GM12878 (cell line): ENCODE measurements around the gene PITX1. TPM values are rescaled to one million over a fixed set of nuclear protein-coding genes. Genes with fewer than 3 reads are reported as not detected.

Source experiments
- ATAC-seq: fragments of 200-7000 bp; cut with Tn5 transposase; 3 replicates; pipeline ENCODE4 v1.9.1; 2020; ENCODE audit warnings: mild to moderate bottlenecking, moderate library complexity
- BruUV-seq: library from RNA; stranded (reverse); fragments of 400-500 nt; replicated peaks from 2 replicates; lab custom pipeline; 2021; lab: Mats Ljungman, UMichigan
- CTCF ChIA-PET: fragments of 300-600 bp; sonication (Branson Sonifier 250); formaldehyde crosslinking; extraction: SDS; loops from one replicate; lab custom pipeline; 2021; ENCODE audit warnings: inconsistent platforms; lab: Yijun Ruan, JAX
- POLR2A ChIA-PET: fragments of 350-600 bp; formaldehyde crosslinking; extraction: SDS; loops from one replicate; lab custom pipeline; 2021; ENCODE audit warnings: inconsistent platforms; lab: Charles Lee
- RAD21 ChIA-PET: fragments of 300-600 bp; sonication (Branson Sonifier 250); formaldehyde crosslinking; loops from one replicate; lab custom pipeline; 2023; ENCODE audit warnings: antibody characterized with exemption; ENCODE audit not compliant: unreplicated experiment; lab: Charles Lee
- SMC1A ChIA-PET: fragments of 300-600 bp; sonication (Branson Sonifier 250); formaldehyde crosslinking; loops from one replicate; lab custom pipeline; 2023; ENCODE audit not compliant: unreplicated experiment, uncharacterized antibody; lab: Charles Lee
- DNase-seq: peaks from one replicate; pipeline ENCODE4 v3.0.0-alpha.2; 2011; ENCODE audit warnings: low read depth, low spot score
- FAIRE-seq: peaks from 3 replicates; lab custom pipeline; 2011; peaks lifted over from hg19 to GRCh38; lab: Jason Lieb, UNC
- H2AFZ ChIP-seq: 2 replicates; pipeline ENCODE4 v1.6.0; 2011; ENCODE audit warnings: low read depth, low read length, control low read depth; ENCODE audit not compliant: control insufficient read depth
- H3K27ac ChIP-seq: 2 replicates; pipeline ENCODE4 v1.5.1; 2011; ENCODE audit warnings: control low read depth; ENCODE audit not compliant: control insufficient read depth, insufficient read depth
- H3K27me3 ChIP-seq, 2 experiments: replicated peaks in 1 of 2; 2 replicates each; pipeline versions ENCODE4 v1.6.0 to v1.6.1; 2011; ENCODE audit warnings: low read length in 1 of 2; ENCODE audit not compliant: control insufficient read depth in 2 of 2, insufficient read depth in 2 of 2
- H3K36me3 ChIP-seq, 2 experiments: 2 replicates each; pipeline ENCODE4 v1.5.1; 2011; ENCODE audit warnings: low read length in 1 of 2; ENCODE audit not compliant: control insufficient read depth in 2 of 2, insufficient read depth in 2 of 2
- H3K4me1 ChIP-seq: 2 replicates; pipeline ENCODE4 v1.6.1; 2011; ENCODE audit warnings: mild to moderate bottlenecking, low read length, moderate library complexity, mixed read lengths; ENCODE audit not compliant: control insufficient read depth, insufficient read depth
- H3K4me2 ChIP-seq: 2 replicates; pipeline ENCODE4 v1.6.0; 2011; ENCODE audit warnings: control low read depth; ENCODE audit not compliant: control insufficient read depth, insufficient read depth
- H3K4me3 ChIP-seq: fragments of 200-600 bp; sonication (generic); 2 replicates; pipeline ENCODE4 v1.5.1; 2016
- H3K79me2 ChIP-seq: 2 replicates; pipeline ENCODE4 v1.6.0; 2011; ENCODE audit warnings: low read length; ENCODE audit not compliant: control insufficient read depth, insufficient read depth
- H3K9ac ChIP-seq: 2 replicates; pipeline ENCODE4 v1.8.0; 2011; ENCODE audit warnings: low read length, control low read depth, mixed read lengths; ENCODE audit not compliant: control insufficient read depth, insufficient read depth
- H3K9me3 ChIP-seq: replicated peaks from 3 replicates; pipeline ENCODE4 v1.5.1; 2011; ENCODE audit warnings: mild to moderate bottlenecking, low read length; ENCODE audit not compliant: control insufficient read depth, insufficient read depth
- H4K20me1 ChIP-seq: 2 replicates; pipeline ENCODE4 v1.6.0; 2011; ENCODE audit not compliant: control insufficient read depth, insufficient read depth
- BCL3 ChIP-seq: IDR thresholded peaks from 2 replicates; pipeline ENCODE4 v1.6.1; 2011; ENCODE audit warnings: borderline replicate concordance, low read depth, mild to moderate bottlenecking, moderate library complexity, low read length; ENCODE audit not compliant: insufficient read depth, poor library complexity, severe bottlenecking
- CEBPZ ChIP-seq: fragments of 150-350 bp; IDR thresholded peaks from 2 replicates; pipeline ENCODE4 v1.6.1; 2016; ENCODE audit warnings: low read depth, low read length
- KLF5 ChIP-seq: fragments of 450-650 bp; IDR thresholded peaks from 2 replicates; pipeline ENCODE4 v1.6.1; 2014; ENCODE audit warnings: mild to moderate bottlenecking; ENCODE audit not compliant: partially characterized antibody
- NFXL1 ChIP-seq: fragments of 450-650 bp; IDR thresholded peaks from 2 replicates; pipeline ENCODE4 v1.6.1; 2017; ENCODE audit warnings: antibody characterized with exemption, mild to moderate bottlenecking, borderline replicate concordance
- SP1 ChIP-seq: IDR thresholded peaks from one replicate; pipeline ENCODE4 v1.6.1; 2011; ENCODE audit warnings: low read depth, low read length
- TCF12 ChIP-seq: IDR thresholded peaks from 2 replicates; pipeline ENCODE4 v1.6.1; 2011; ENCODE audit warnings: low read depth, mild to moderate bottlenecking, low read length
- YY1 ChIP-seq: IDR thresholded peaks from 2 replicates; pipeline ENCODE4 v1.6.1; 2011; ENCODE audit warnings: low read depth, mild to moderate bottlenecking, low read length
- ZBED1 ChIP-seq: IDR thresholded peaks from 2 replicates; pipeline ENCODE4 v1.6.1; 2016; ENCODE audit warnings: borderline replicate concordance
- ZBTB33 ChIP-seq: fragments of 450-650 bp; IDR thresholded peaks from 2 replicates; pipeline ENCODE4 v1.6.1; 2017; ENCODE audit warnings: mild to moderate bottlenecking
- WGBS: methylation state at CpG from one replicate; pipeline ENCODE4 v1.1.6; 2016; ENCODE audit warnings: low lambda C conversion rate; ENCODE audit not compliant: insufficient replicate concordance, insufficient coverage; ENCODE audit errors: missing lambda C conversion rate; 5-methylcytosine and 5-hydroxymethylcytosine counted together
- in situ Hi-C: fragments of 300-500 bp; cut with MboI; formaldehyde crosslinking; loops from 9 replicates; pipeline ENCODE4 v1.14.3; 2018; ENCODE audit warnings: mixed read lengths
- intact Hi-C: fragments of 100-400 bp; cut with micrococcal nuclease; formaldehyde crosslinking; loops from one replicate; pipeline ENCODE4 v1.14.2; 2022; ENCODE audit not compliant: unreplicated experiment
- polyA plus RNA-seq, 11 experiments: library from polyadenylated mRNA; depleted of rRNA in 4 of 11; unstranded in 6 of 11; stranded (reverse) in 5 of 11; fragments of >200 nt; fragmentation: Nextera tagmentation in 4 of 11; fragmentation: Illumina TruSeq in 1 of 11; extraction: Ambion mirVana in 4 of 11; extraction: Trizol in 1 of 11; gene quantifications; 1 replicate in 1 of 11; 2 replicates in 10 of 11; pipeline versions ENCODE4 v1.2.1 to v1.2.3, GENCODE V29; 2011 to 2016; ENCODE audit warnings: inconsistent platforms in 2 of 11, missing spikeins in 2 of 11, low read depth in 1 of 11
- total RNA-seq, 4 experiments: library from RNA; depleted of rRNA in 3 of 4; stranded (reverse); fragments of >200 nt in 3 of 4; fragmentation: Illumina TruSeq in 1 of 4; extraction: Trizol in 1 of 4; gene quantifications; 2 replicates each; pipeline versions ENCODE4 v1.2.1 to v1.2.3, GENCODE V29; 2013 to 2021

Gene PITX1
- total and polyA plus RNA-seq, 10 of the 15 experiments (the other 5 are each of a cell fraction or from before 2014, with no cell fraction given), result 0.16 to 1.1 (median 0.68) TPM; not detected in 5

- BruUV-seq, result no TSS peak
- Histone ChIP-seq H3K27ac (no peak overlapping the region), H2AFZ (no peak overlapping the region), H3K9me3 (no peaks in the 10 kb centered on the region; the same call in 2 of the 3 replicates), H3K4me3 (no peak overlapping the region), H3K79me2 (no peaks in the 10 kb centered on the region), H3K36me3 (no peaks in the 10 kb centered on the region), H3K9ac (no peak overlapping the region), H3K4me1 (peaks cover 14% of the 10 kb centered on the region), H3K4me2 (no peak overlapping the region), H4K20me1 (no peaks in the 10 kb centered on the region), H3K27me3 (peaks cover 0 to 4% of the 10 kb centered on the region in 2 experiments)
- TF ChIP-seq TCF12, result no peak
- ChIA-PET CTCF (no interaction called here), SMC1A (no interaction called here), RAD21 (no interaction called here), POLR2A (no interaction called here)
- DNase-seq, result no peak
- intact Hi-C loops (no loop called here), in situ Hi-C loops (no loop called here)
- no peak for FAIRE-seq
- 46% methylated on average over 3 of the region's 3 CpGs for WGBS
- no peak for ATAC-seq
These were observed 17.4 kb upstream of the PITX1 start for GRCh38 chr5:135051399-135051798.

GRCh38 chr5:135050244-135050767, 16.3 kb upstream of the PITX1 start:
- Histone ChIP-seq H2AFZ (no peak overlapping the region), H3K4me3 (no peak overlapping the region), H4K20me1 (no peaks in the 10 kb centered on the region), H3K27ac (no peak overlapping the region), H3K27me3 (peaks cover 0 to 4% of the 10 kb centered on the region in 2 experiments), H3K9me3 (no peaks in the 10 kb centered on the region; the same call in 2 of the 3 replicates), H3K9ac (no peak overlapping the region), H3K79me2 (no peaks in the 10 kb centered on the region), H3K4me2 (no peak overlapping the region), H3K36me3 (no peaks in the 10 kb centered on the region), H3K4me1 (peaks cover 14% of the 10 kb centered on the region)
- ChIA-PET RAD21 (no interaction called here), SMC1A (no interaction called here), CTCF (interaction anchor here (0.6 kb wide), 1 partner anchor 263 kb away, joined by 3 read pairs; no protein-coding TSS in a partner anchor), POLR2A (no interaction called here)
- in situ Hi-C loops, result no loop called here
- FAIRE-seq (no peak), ATAC-seq (no peak), DNase-seq (no peak)
- WGBS, result 32% methylated on average over 44 of the region's 45 CpGs
- intact Hi-C loops, result no loop called here
- BruUV-seq, result no TSS peak
- TF ChIP-seq KLF5, result no peak
- TF ChIP-seq ZBTB33, result no peak
- TF ChIP-seq SP1, result no peak
- no peak for TF ChIP-seq YY1
- TF ChIP-seq BCL3, result no peak
- no peak for TF ChIP-seq ZBED1
- TF ChIP-seq CEBPZ, result no peak
- no peak for TF ChIP-seq NFXL1
